ENCODE data around the gene TEX35. TPM values are rescaled to one million over a fixed set of nuclear protein-coding genes. Genes with fewer than 3 reads are reported as not detected.

Gene TEX35
- total RNA-seq, 1 donor from 2014 or later, result not detected

- H3K36me3 Mint-ChIP-seq (ENCODE audit: insufficient read depth), result no peaks in the 10 kb centered on the region
Measured at GRCh38 chr1:178504286-178504685, 8.6 kb upstream of the TEX35 start.

GRCh38 chr1:178506177-178506576, 6.7 kb upstream of the TEX35 start:
- H3K36me3 Mint-ChIP-seq (ENCODE audit: insufficient read depth), result no peaks in the 10 kb centered on the region
- H3K9me3 Mint-ChIP-seq (ENCODE audit: low read depth), result no peaks in the 10 kb centered on the region
- no peak for TF ChIP-seq CTCF (IDR thresholded peaks at IDR 0.05; ENCODE audit: unreplicated experiment)
- DNase-seq (ENCODE audit: low spot score, unreplicated experiment), result no peak
- peaks cover 8% of the 10 kb centered on the region for H3K4me1 Mint-ChIP-seq (ENCODE audit: low read depth)
- peaks cover 6% of the 10 kb centered on the region for H3K27me3 Mint-ChIP-seq
- H3K4me3 Mint-ChIP-seq (ENCODE audit: low read depth), result no peak overlapping the region
- no peak overlapping the region for H3K27ac Mint-ChIP-seq

More at GRCh38 chr1:178504286-178504685, 8.6 kb upstream of the TEX35 start:
- Mint-ChIP-seq H3K4me1 (ENCODE audit: low read depth) (peaks cover 8% of the 10 kb centered on the region), H3K4me3 (ENCODE audit: low read depth) (no peak overlapping the region), H3K9me3 (ENCODE audit: low read depth) (no peaks in the 10 kb centered on the region), H3K27ac (no peak overlapping the region), H3K27me3 (peaks cover 6% of the 10 kb centered on the region)
- DNase-seq (ENCODE audit: low spot score, unreplicated experiment), result no peak
- TF ChIP-seq CTCF (IDR thresholded peaks at IDR 0.05; ENCODE audit: unreplicated experiment), result no peak

- H3K9me3 Mint-ChIP-seq (ENCODE audit: low read depth), result no peaks in the 10 kb centered on the region
Measured at GRCh38 chr1:178506669-178507068, 6.2 kb upstream of the TEX35 start.

GRCh38 chr1:178509414-178510007, 3.4 kb upstream of the TEX35 start:
- no peaks in the 10 kb centered on the region for H3K36me3 Mint-ChIP-seq (ENCODE audit: insufficient read depth)
- no peak overlapping the region for H3K4me3 Mint-ChIP-seq (ENCODE audit: low read depth)
- no peak for TF ChIP-seq CTCF (IDR thresholded peaks at IDR 0.05; ENCODE audit: unreplicated experiment)
- peaks cover 7% of the 10 kb centered on the region for H3K27me3 Mint-ChIP-seq
- no peak overlapping the region for H3K27ac Mint-ChIP-seq
- H3K9me3 Mint-ChIP-seq (ENCODE audit: low read depth), result no peaks in the 10 kb centered on the region
- no peak for DNase-seq (ENCODE audit: low spot score, unreplicated experiment)
- H3K4me1 Mint-ChIP-seq (ENCODE audit: low read depth), result peaks cover 8% of the 10 kb centered on the region

More at GRCh38 chr1:178506669-178507068, 6.2 kb upstream of the TEX35 start:
- Mint-ChIP-seq H3K27me3 (peaks cover 6% of the 10 kb centered on the region), H3K4me1 (ENCODE audit: low read depth) (peaks cover 8% of the 10 kb centered on the region), H3K27ac (no peak overlapping the region), H3K36me3 (ENCODE audit: insufficient read depth) (no peaks in the 10 kb centered on the region), H3K4me3 (ENCODE audit: low read depth) (no peak overlapping the region)
- no peak for TF ChIP-seq CTCF (IDR thresholded peaks at IDR 0.05; ENCODE audit: unreplicated experiment)
- no peak for DNase-seq (ENCODE audit: low spot score, unreplicated experiment)

- H3K4me1 Mint-ChIP-seq (ENCODE audit: low read depth), result peaks cover 8% of the 10 kb centered on the region
Measured at GRCh38 chr1:178510155-178510554, 2.8 kb upstream of the TEX35 start.

More at GRCh38 chr1:178510155-178510554, 2.8 kb upstream of the TEX35 start:
- no peak overlapping the region for H3K4me3 Mint-ChIP-seq (ENCODE audit: low read depth)
- no peak overlapping the region for H3K27ac Mint-ChIP-seq
- H3K27me3 Mint-ChIP-seq, result peaks cover 7% of the 10 kb centered on the region
- H3K9me3 Mint-ChIP-seq (ENCODE audit: low read depth), result no peaks in the 10 kb centered on the region
- no peak for DNase-seq (ENCODE audit: low spot score, unreplicated experiment)
- TF ChIP-seq CTCF (IDR thresholded peaks at IDR 0.05; ENCODE audit: unreplicated experiment), result no peak
- H3K36me3 Mint-ChIP-seq (ENCODE audit: insufficient read depth), result no peaks in the 10 kb centered on the region

Data from progenitor cell of endocrine pancreas (in vitro differentiated cells).